ENCODE measurements around the gene CST2. TPM values are rescaled to one million over a fixed set of nuclear protein-coding genes. Genes with fewer than 3 reads are reported as not detected.

Gene CST2, protein sequence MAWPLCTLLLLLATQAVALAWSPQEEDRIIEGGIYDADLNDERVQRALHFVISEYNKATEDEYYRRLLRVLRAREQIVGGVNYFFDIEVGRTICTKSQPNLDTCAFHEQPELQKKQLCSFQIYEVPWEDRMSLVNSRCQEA
- 0.16 TPM in 1 of 2 replicates, not detected in the other for total RNA-seq

DNA sequence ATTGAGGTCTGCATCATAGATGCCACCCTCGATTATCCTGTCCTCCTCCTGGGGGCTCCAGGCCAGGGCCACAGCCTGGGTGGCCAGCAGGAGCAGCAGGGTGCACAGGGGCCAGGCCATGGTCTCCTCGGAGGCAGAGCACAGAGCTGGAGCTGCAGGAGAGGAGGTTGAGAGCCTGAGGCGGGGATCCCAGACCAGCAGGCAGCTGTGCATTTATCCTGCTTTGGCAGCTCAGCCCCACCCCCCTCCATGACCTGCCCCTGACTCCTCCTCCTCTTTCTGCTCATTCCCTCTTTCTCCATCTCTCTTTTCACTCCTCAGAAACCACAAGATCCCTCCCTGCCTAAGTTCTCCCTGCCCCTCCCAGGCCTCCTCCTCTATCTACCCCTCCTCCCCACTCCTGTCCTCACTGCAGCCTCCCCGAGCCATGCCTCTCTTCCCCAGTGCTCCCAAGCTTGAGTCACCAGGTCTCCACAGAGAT is at the start of gene CST2:
Gene CST2, minus strand, starts transcription at position 189 of the 481 bp plus-strand sequence. Its CDS starts 69 bp downstream, at position 120.

Other genes starting within 250 kb of the CST2 start
- not detected in 2 replicates for gene CST9, start 220.8 kb downstream of the CST2 start, total RNA-seq
- gene CST3, start 188.8 kb downstream of the CST2 start, total RNA-seq: 815 and 985 TPM in 2 replicates
- not detected in 2 replicates for gene CST4, start 137.7 kb downstream of the CST2 start, total RNA-seq
- not detected in 2 replicates for gene CST1, start 75.8 kb downstream of the CST2 start, total RNA-seq
- gene CST5, start 53.0 kb upstream of the CST2 start, total RNA-seq: not detected in 2 replicates
- gene GGTLC1, start 162.1 kb upstream of the CST2 start, total RNA-seq: not detected in 2 replicates

All from cardiac atrium fibroblast (primary cell).